OCI-LY3 (cell line): ENCODE data around the gene C4BPB.

Experiments used
- H2AFZ ChIP-seq: fragments of 200-600, 300-600 bp; shearing (Covaris generic); 2 replicates; pipeline ENCODE4 v1.6.0; 2014; ENCODE audit warnings: antibody characterized with exemption, low read depth, low read length
- H3K27ac ChIP-seq: fragments of 200-600, 300-600 bp; sonication (generic); 2 replicates; pipeline ENCODE4 v1.5.1; 2014; ENCODE audit warnings: mild to moderate bottlenecking, low read length, moderate library complexity, mixed read lengths
- H3K27me3 ChIP-seq: fragments of 200-600, 300-600 bp; sonication (generic); 2 replicates; pipeline ENCODE4 v1.6.1; 2014; ENCODE audit warnings: low read depth, low read length, mixed read lengths
- H3K36me3 ChIP-seq: fragments of 200-600, 300-600 bp; sonication (generic); replicated peaks from 2 replicates; pipeline ENCODE3; 2014; ENCODE audit warnings: low read depth, low read length, mixed read lengths
- H3K4me1 ChIP-seq: fragments of 300-600, 200-600 bp; sonication (generic); 2 replicates; pipeline ENCODE4 v1.6.1; 2014; ENCODE audit warnings: low read length, mixed read lengths
- H3K4me2 ChIP-seq: fragments of 200-600, 300-600 bp; sonication (generic); 2 replicates; pipeline ENCODE4 v1.6.1; 2014; ENCODE audit warnings: low read length, mixed read lengths
- H3K4me3 ChIP-seq: fragments of 300-600, 200-600 bp; sonication (generic); 2 replicates; pipeline ENCODE4 v1.5.1; 2014; ENCODE audit warnings: antibody characterized with exemption, mild to moderate bottlenecking, low read length, moderate library complexity
- H3K79me2 ChIP-seq: fragments of 300-600, 200-600 bp; shearing (Covaris generic); 2 replicates; pipeline ENCODE4 v1.6.1; 2014; ENCODE audit warnings: mild to moderate bottlenecking, low read length, mixed read lengths
- H3K9ac ChIP-seq: fragments of 300-600, 200-600 bp; shearing (Covaris generic); 2 replicates; pipeline ENCODE4 v1.6.0; 2014; ENCODE audit warnings: mild to moderate bottlenecking, low read length, moderate library complexity
- H3K9me3 ChIP-seq: fragments of 200-600, 300-600 bp; shearing (Covaris generic); 2 replicates; pipeline ENCODE4 v1.6.1; 2014; ENCODE audit warnings: low read length, mixed read lengths; ENCODE audit not compliant: insufficient read depth
- H4K20me1 ChIP-seq: fragments of 200-600, 300-600 bp; sonication (generic); 2 replicates; pipeline ENCODE4 v1.6.1; 2016; ENCODE audit warnings: low read length, mixed read lengths; ENCODE audit not compliant: insufficient read depth
- CTCF ChIP-seq: fragments of 200-600, 300-600 bp; sonication (generic); IDR thresholded peaks from 2 replicates; pipeline ENCODE4 v1.5.1; 2014; ENCODE audit warnings: antibody characterized with exemption, low read length, low read depth
- EZH2phosphoT487 ChIP-seq: fragments of 200-600 bp; shearing (Covaris generic); IDR thresholded peaks from 2 replicates; pipeline ENCODE4 v1.6.1; 2018; ENCODE audit warnings: antibody characterized with exemption, mixed run types, low read depth

Gene C4BPB

GRCh38 chr1:207058252-207058651, 30.4 kb upstream of the C4BPB start:
- Histone ChIP-seq H3K9ac (no peak overlapping the region), H4K20me1 (no peaks in the 10 kb centered on the region), H2AFZ (no peak overlapping the region), H3K9me3 (no peaks in the 10 kb centered on the region), H3K36me3 (peaks cover 9% of the 10 kb centered on the region), H3K4me3 (no peak overlapping the region), H3K27ac (no peak overlapping the region), H3K4me1 (peaks cover 28% of the 10 kb centered on the region), H3K4me2 (no peak overlapping the region), H3K79me2 (no peaks in the 10 kb centered on the region), H3K27me3 (no peaks in the 10 kb centered on the region)
- TF ChIP-seq CTCF (no peak), EZH2phosphoT487 (no peak)

- H3K9me3 ChIP-seq: no peaks in the 10 kb centered on the region
- H3K36me3 ChIP-seq: peaks cover 11% of the 10 kb centered on the region
- peaks cover 21% of the 10 kb centered on the region for H3K4me1 ChIP-seq
- no peaks in the 10 kb centered on the region for H3K27me3 ChIP-seq
- no peak for TF ChIP-seq EZH2phosphoT487
- H3K79me2 ChIP-seq: no peaks in the 10 kb centered on the region
- no peak overlapping the region for H3K4me2 ChIP-seq
- H4K20me1 ChIP-seq: no peaks in the 10 kb centered on the region
- no peak overlapping the region for H3K9ac ChIP-seq
- H2AFZ ChIP-seq: no peak overlapping the region
- H3K4me3 ChIP-seq: no peak overlapping the region
- no peak overlapping the region for H3K27ac ChIP-seq
Observed at GRCh38 chr1:207058878-207059867, 29.5 kb upstream of the C4BPB start.

GRCh38 chr1:207059881-207060280, 28.8 kb upstream of the C4BPB start:
- Histone ChIP-seq H3K27ac (no peak overlapping the region), H3K79me2 (no peaks in the 10 kb centered on the region), H3K36me3 (peaks cover 12% of the 10 kb centered on the region), H3K27me3 (no peaks in the 10 kb centered on the region), H4K20me1 (no peaks in the 10 kb centered on the region), H2AFZ (no peak overlapping the region), H3K4me3 (no peak overlapping the region), H3K4me2 (no peak overlapping the region), H3K9ac (no peak overlapping the region), H3K9me3 (no peaks in the 10 kb centered on the region), H3K4me1 (peaks cover 14% of the 10 kb centered on the region)
- TF ChIP-seq EZH2phosphoT487 (no peak), CTCF (no peak)

- Histone ChIP-seq H4K20me1 (no peaks in the 10 kb centered on the region), H3K36me3 (peaks cover 15% of the 10 kb centered on the region), H3K27me3 (no peaks in the 10 kb centered on the region), H3K79me2 (no peaks in the 10 kb centered on the region), H3K4me1 (peaks cover 9% of the 10 kb centered on the region), H3K4me2 (no peak overlapping the region), H3K9me3 (no peaks in the 10 kb centered on the region), H3K27ac (no peak overlapping the region), H3K9ac (no peak overlapping the region), H3K4me3 (no peak overlapping the region), H2AFZ (no peak overlapping the region)
- TF ChIP-seq EZH2phosphoT487 (no peak), CTCF (no peak)
Observed at GRCh38 chr1:207060596-207060995, 28.1 kb upstream of the C4BPB start.
